Vagina (tissue), 2 donors: Measurements from ENCODE around the gene FMN2.

ENCODE experiments used
- POLR2AphosphoS5 ChIP-seq, 2 donors: sonication (generic); formaldehyde crosslinking; IDR thresholded peaks; one replicate each; pipeline ENCODE4 v1.9.0; 2017; ENCODE audit warnings: antibody characterized with exemption in 2 of 2, mild to moderate bottlenecking in 2 of 2, low read depth in 1 of 2; ENCODE audit not compliant: insufficient read depth in 1 of 2
- TF ChIP-seq, protein P1 (sequence below), 3 experiments: fragments of 450-650 bp in 2 of 3; fragments of 200-600 bp in 1 of 3; sonication (generic) in 1 of 3; IDR thresholded peaks; one replicate each; pipeline ENCODE4 v1.5.1; 2017 to 2019; ENCODE audit warnings: antibody characterized with exemption in 3 of 3, mild to moderate bottlenecking in 2 of 3, moderate library complexity in 2 of 3

DNA sequence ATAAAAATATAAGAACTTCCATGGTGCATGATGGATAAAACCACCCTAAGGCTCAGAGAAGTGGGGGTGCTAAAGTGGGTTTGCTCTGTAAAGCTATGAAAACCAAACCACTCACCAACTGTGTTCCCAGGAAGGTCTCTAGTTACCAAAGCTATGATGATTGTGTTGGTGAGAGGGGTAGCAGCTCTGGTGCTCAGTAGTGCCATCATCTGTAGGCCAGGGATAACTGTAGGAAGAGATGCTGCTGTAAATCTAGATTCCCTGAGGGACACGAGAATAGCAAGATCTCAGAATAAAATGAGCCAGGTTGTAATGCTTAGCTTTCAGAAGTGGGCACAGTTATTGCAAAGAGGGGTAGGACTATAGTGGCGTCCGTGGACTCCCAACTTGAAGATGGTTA, 395.8 kb downstream of the FMN2 start:
- TF ChIP-seq, protein P1, sequence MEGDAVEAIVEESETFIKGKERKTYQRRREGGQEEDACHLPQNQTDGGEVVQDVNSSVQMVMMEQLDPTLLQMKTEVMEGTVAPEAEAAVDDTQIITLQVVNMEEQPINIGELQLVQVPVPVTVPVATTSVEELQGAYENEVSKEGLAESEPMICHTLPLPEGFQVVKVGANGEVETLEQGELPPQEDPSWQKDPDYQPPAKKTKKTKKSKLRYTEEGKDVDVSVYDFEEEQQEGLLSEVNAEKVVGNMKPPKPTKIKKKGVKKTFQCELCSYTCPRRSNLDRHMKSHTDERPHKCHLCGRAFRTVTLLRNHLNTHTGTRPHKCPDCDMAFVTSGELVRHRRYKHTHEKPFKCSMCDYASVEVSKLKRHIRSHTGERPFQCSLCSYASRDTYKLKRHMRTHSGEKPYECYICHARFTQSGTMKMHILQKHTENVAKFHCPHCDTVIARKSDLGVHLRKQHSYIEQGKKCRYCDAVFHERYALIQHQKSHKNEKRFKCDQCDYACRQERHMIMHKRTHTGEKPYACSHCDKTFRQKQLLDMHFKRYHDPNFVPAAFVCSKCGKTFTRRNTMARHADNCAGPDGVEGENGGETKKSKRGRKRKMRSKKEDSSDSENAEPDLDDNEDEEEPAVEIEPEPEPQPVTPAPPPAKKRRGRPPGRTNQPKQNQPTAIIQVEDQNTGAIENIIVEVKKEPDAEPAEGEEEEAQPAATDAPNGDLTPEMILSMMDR (IDR thresholded peaks at IDR 0.05): no peak
- TF ChIP-seq POLR2AphosphoS5 (IDR thresholded peaks at IDR 0.05; ENCODE audit: insufficient read depth in 1 of 2, low read depth in 1 of 2): no peak
